H9 (cell line): ENCODE data around the gene RAB29. TPM values are rescaled to one million over a fixed set of nuclear protein-coding genes. Genes with fewer than 3 reads are reported as not detected.

ENCODE experiments used
- DNase-seq: peaks from one replicate; pipeline ENCODE4 v3.0.0-alpha.2; 2017
- H2AFZ ChIP-seq: one replicate; pipeline ENCODE4 v1.6.1; 2013; ENCODE audit warnings: mild to moderate bottlenecking, low read length, control low read depth, moderate library complexity
- H2AK5ac ChIP-seq: 2 replicates; pipeline ENCODE4 v1.6.1; 2013; ENCODE audit warnings: low read length, control low read depth, mixed read lengths; ENCODE audit not compliant: insufficient read length
- H2BK120ac ChIP-seq: one replicate; pipeline ENCODE4 v1.6.1; 2013; ENCODE audit warnings: low read depth, mild to moderate bottlenecking, low read length, control low read depth, inconsistent platforms; ENCODE audit not compliant: poor library complexity, severe bottlenecking
- H2BK12ac ChIP-seq: 2 replicates; pipeline ENCODE4 v1.6.1; 2013; ENCODE audit warnings: low read length, control low read depth, mixed read lengths, low read depth; ENCODE audit not compliant: insufficient read length
- H2BK15ac ChIP-seq: 2 replicates; pipeline ENCODE4 v1.6.1; 2013; ENCODE audit warnings: low read depth, low read length, control low read depth
- H2BK20ac ChIP-seq: one replicate; pipeline ENCODE4 v1.6.1; 2013; ENCODE audit warnings: low read depth, mild to moderate bottlenecking, low read length, control low read depth, inconsistent platforms; ENCODE audit not compliant: poor library complexity, severe bottlenecking
- H2BK5ac ChIP-seq: 2 replicates; pipeline ENCODE4 v1.6.1; 2013; ENCODE audit warnings: low read length, control low read depth, mixed read lengths; ENCODE audit not compliant: insufficient read length
- H3K14ac ChIP-seq: 2 replicates; pipeline ENCODE4 v1.6.1; 2013; ENCODE audit warnings: low read length, control low read depth; ENCODE audit not compliant: insufficient read depth
- H3K18ac ChIP-seq: 2 replicates; pipeline ENCODE4 v1.6.1; 2013; ENCODE audit warnings: low read depth, mild to moderate bottlenecking, mixed read lengths, low read length, control low read depth; ENCODE audit not compliant: insufficient read length
- H3K23ac ChIP-seq: 2 replicates; pipeline ENCODE4 v1.6.1; 2013; ENCODE audit warnings: low read length, control low read depth, mixed read lengths, low read depth; ENCODE audit not compliant: insufficient read length
- H3K23me2 ChIP-seq: 2 replicates; pipeline ENCODE4 v1.6.1; 2013; ENCODE audit warnings: low read depth, mild to moderate bottlenecking, mixed read lengths, low read length, control low read depth; ENCODE audit not compliant: insufficient read length, poor library complexity, severe bottlenecking
- H3K27ac ChIP-seq: 2 replicates; pipeline ENCODE4 v1.5.1; 2013; ENCODE audit warnings: low read length, control low read depth, mixed read lengths, low read depth; ENCODE audit not compliant: insufficient read length
- H3K27me3 ChIP-seq: 2 replicates; pipeline ENCODE4 v1.6.1; 2013; ENCODE audit warnings: low read length, control low read depth, inconsistent platforms; ENCODE audit not compliant: insufficient read depth
- H3K4ac ChIP-seq: 2 replicates; pipeline ENCODE4 v1.6.1; 2013; ENCODE audit warnings: low read depth, mild to moderate bottlenecking, control low read depth, inconsistent platforms, low read length, moderate library complexity
- H3K4me1 ChIP-seq: 2 replicates; pipeline ENCODE4 v1.6.1; 2013; ENCODE audit warnings: low read length, control low read depth, inconsistent platforms; ENCODE audit not compliant: insufficient read depth
- H3K4me2 ChIP-seq: 2 replicates; pipeline ENCODE4 v1.6.1; 2013; ENCODE audit warnings: low read length, control low read depth, mixed read lengths; ENCODE audit not compliant: insufficient read length, insufficient read depth
- H3K56ac ChIP-seq: 2 replicates; pipeline ENCODE4 v1.6.1; 2013; ENCODE audit warnings: low read depth, mild to moderate bottlenecking, mixed read lengths, low read length, control low read depth; ENCODE audit not compliant: insufficient read length
- H3K79me1 ChIP-seq: 2 replicates; pipeline ENCODE4 v1.6.1; 2013; ENCODE audit warnings: low read depth, mild to moderate bottlenecking, moderate library complexity, low read length, control low read depth, inconsistent platforms; ENCODE audit not compliant: insufficient read depth, poor library complexity, severe bottlenecking
- H3K79me2 ChIP-seq: 2 replicates; pipeline ENCODE4 v1.6.1; 2013; ENCODE audit warnings: low read length, control low read depth, inconsistent platforms; ENCODE audit not compliant: insufficient read depth
- H3K9ac ChIP-seq: 2 replicates; pipeline ENCODE4 v1.6.1; 2013; ENCODE audit warnings: low read length, control low read depth, mixed read lengths; ENCODE audit not compliant: insufficient read length; ENCODE audit errors: extremely low read depth
- H3K9me3 ChIP-seq: one replicate; pipeline ENCODE4 v1.6.1; 2013; ENCODE audit warnings: low read depth, low read length, inconsistent platforms; ENCODE audit not compliant: control insufficient read depth
- H3T11ph ChIP-seq: one replicate; pipeline ENCODE4 v1.6.1; 2013; ENCODE audit warnings: mild to moderate bottlenecking, low read length, control low read depth, inconsistent platforms
- H4K20me1 ChIP-seq: one replicate; pipeline ENCODE4 v1.6.1; 2013; ENCODE audit not compliant: control insufficient read depth, insufficient read length, insufficient read depth
- H4K5ac ChIP-seq: 2 replicates; pipeline ENCODE4 v1.6.1; 2013; ENCODE audit warnings: low read depth, mild to moderate bottlenecking, mixed read lengths, low read length, control low read depth; ENCODE audit not compliant: insufficient read length
- H4K8ac ChIP-seq: replicated peaks from 2 replicates; pipeline ENCODE4 v1.6.1; 2013; ENCODE audit warnings: low read length, control low read depth, mixed read lengths, low read depth; ENCODE audit not compliant: insufficient read length
- H4K91ac ChIP-seq: 2 replicates; pipeline ENCODE4 v1.6.1; 2013; ENCODE audit warnings: low read depth, mild to moderate bottlenecking, moderate library complexity, mixed read lengths, low read length, control low read depth; ENCODE audit not compliant: insufficient read length
- H3K27ac Mint-ChIP-seq, 3 experiments: 2 replicates in 2 of 3; 3 replicates in 1 of 3; pipeline ENCODE4 v1.8.0; 2020 to 2021; ENCODE audit warnings: mixed read lengths in 3 of 3, mild to moderate bottlenecking in 1 of 3, moderate library complexity in 1 of 3
- H3K27me3 Mint-ChIP-seq: 2 replicates; pipeline ENCODE4 v1.8.0; 2021; ENCODE audit warnings: low read depth, mild to moderate bottlenecking, moderate library complexity, mixed read lengths
- H3K36me3 Mint-ChIP-seq, 3 experiments: 2 replicates in 2 of 3; 3 replicates in 1 of 3; pipeline ENCODE4 v1.8.0; 2020 to 2021; ENCODE audit warnings: low read depth in 3 of 3, mixed read lengths in 3 of 3; ENCODE audit not compliant: insufficient read depth in 1 of 3
- H3K4me1 Mint-ChIP-seq, 2 experiments: 2 replicates each; pipeline ENCODE4 v1.8.0; 2020; ENCODE audit warnings: mixed read lengths in 2 of 2
- H3K4me3 Mint-ChIP-seq, 2 experiments: 2 replicates in 1 of 2; 3 replicates in 1 of 2; pipeline ENCODE4 v1.8.0; 2020 to 2021; ENCODE audit warnings: mild to moderate bottlenecking in 2 of 2, mixed read lengths in 2 of 2, moderate library complexity in 1 of 2
- H3K9me3 Mint-ChIP-seq, 2 experiments: 2 replicates in 1 of 2; 3 replicates in 1 of 2; pipeline ENCODE4 v1.8.0; 2020; ENCODE audit warnings: mild to moderate bottlenecking in 2 of 2, mixed read lengths in 2 of 2, moderate library complexity in 1 of 2
- WGBS: extraction: QIAGEN DNeasy Blood & Tissue Kit; methylation state at CpG from one replicate; pipeline ENCODE4 v1.1.7; 2013; ENCODE audit warnings: missing lambda C conversion rate, low lambda C conversion rate, mixed read lengths; ENCODE audit not compliant: insufficient read length; ENCODE audit errors: extremely low coverage; 5-methylcytosine and 5-hydroxymethylcytosine counted together
- total RNA-seq: library from RNA; stranded (reverse); gene quantifications from 2 replicates; pipeline ENCODE4 v1.2.1, GENCODE V29; 2021
- TF ChIP-seq, protein P1 (sequence below): fragments of 200-600 bp; sonication (generic); conservative IDR thresholded peaks from 3 replicates; pipeline ENCODE4 v1.8.0; 2021; ENCODE audit warnings: antibody characterized with exemption, mild to moderate bottlenecking

The RAB29 gene
- total RNA-seq, 1 experiment from 2014 or later, result 4.2 TPM

DNA sequence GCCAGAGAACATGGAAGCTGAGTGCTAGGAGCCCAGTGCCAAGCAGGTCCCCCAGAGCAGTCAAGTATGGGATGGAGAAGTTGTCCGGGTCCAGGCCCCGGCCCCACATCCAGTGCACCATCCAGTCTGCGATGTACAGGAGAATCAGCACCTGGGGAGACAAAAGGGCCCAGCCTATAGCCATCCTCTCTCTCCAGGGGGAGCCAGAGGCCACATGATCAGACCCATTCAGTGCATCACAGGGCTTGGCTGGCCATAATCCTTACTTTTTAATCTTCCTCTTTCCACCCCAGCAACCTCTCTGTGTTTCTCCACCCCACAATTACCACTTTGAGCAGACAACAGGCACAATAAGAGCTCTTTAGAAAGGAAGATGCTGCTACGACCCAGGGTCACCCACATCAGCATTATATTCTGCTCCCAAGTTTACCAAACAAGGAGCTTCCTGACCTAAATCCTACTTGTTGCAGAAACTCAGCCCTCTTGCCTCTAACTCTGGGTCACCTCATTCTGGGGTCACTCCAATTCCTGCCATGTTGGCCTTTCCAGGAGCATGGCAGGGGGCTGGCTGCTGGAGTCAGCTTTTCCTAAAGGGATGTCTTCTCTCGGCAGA lies 16.4 kb upstream of the RAB29 start:
- Histone ChIP-seq H3K4ac (no peak overlapping the region), H2BK15ac (no peak overlapping the region; the same call in 1 of the 2 replicates), H3K79me2 (no peaks in the 10 kb centered on the region), H3K23me2 (no peaks in the 10 kb centered on the region), H3K27ac (no peak overlapping the region), H4K91ac (no peak overlapping the region), H4K8ac (no peak overlapping the region), H2BK5ac (no peak overlapping the region), H3T11ph (no peak overlapping the region), H4K20me1 (no peaks in the 10 kb centered on the region), H3K9ac (no peak overlapping the region), H3K9me3 (no peaks in the 10 kb centered on the region), H2BK12ac (no peak overlapping the region), H2BK20ac (no peak overlapping the region), H2BK120ac (no peak overlapping the region), H3K56ac (no peak overlapping the region), H2AK5ac (no peak overlapping the region), H3K23ac (no peak overlapping the region), H3K79me1 (no peaks in the 10 kb centered on the region), H3K4me2 (no peak overlapping the region), H3K4me1 (no peaks in the 10 kb centered on the region), H2AFZ (no peak overlapping the region), H4K5ac (no peak overlapping the region), H3K18ac (no peak overlapping the region), H3K27me3 (no peaks in the 10 kb centered on the region), H3K14ac (no peak overlapping the region)
- H3K36me3 Mint-ChIP-seq, result peaks cover 8 to 47% (median 36%) of the 10 kb centered on the region in 3 experiments; a peak in 6 of 7 replicates
- H3K27me3 Mint-ChIP-seq, result no peaks in the 10 kb centered on the region
- H3K27ac Mint-ChIP-seq, result peak overlapping the region in 1 of 3 experiments; percentile 9; a peak in 2 of 7 replicates
- peak; percentile 64 for DNase-seq
- H3K9me3 Mint-ChIP-seq, result no peaks in the 10 kb centered on the region
- peaks cover 5 to 12% of the 10 kb centered on the region in 2 experiments; a peak in 3 of 4 replicates for H3K4me1 Mint-ChIP-seq
- WGBS, result no CpG with 5 or more reads among the region's 5 CpGs
- H3K4me3 Mint-ChIP-seq, result no peak overlapping the region
- TF ChIP-seq, protein P1, sequence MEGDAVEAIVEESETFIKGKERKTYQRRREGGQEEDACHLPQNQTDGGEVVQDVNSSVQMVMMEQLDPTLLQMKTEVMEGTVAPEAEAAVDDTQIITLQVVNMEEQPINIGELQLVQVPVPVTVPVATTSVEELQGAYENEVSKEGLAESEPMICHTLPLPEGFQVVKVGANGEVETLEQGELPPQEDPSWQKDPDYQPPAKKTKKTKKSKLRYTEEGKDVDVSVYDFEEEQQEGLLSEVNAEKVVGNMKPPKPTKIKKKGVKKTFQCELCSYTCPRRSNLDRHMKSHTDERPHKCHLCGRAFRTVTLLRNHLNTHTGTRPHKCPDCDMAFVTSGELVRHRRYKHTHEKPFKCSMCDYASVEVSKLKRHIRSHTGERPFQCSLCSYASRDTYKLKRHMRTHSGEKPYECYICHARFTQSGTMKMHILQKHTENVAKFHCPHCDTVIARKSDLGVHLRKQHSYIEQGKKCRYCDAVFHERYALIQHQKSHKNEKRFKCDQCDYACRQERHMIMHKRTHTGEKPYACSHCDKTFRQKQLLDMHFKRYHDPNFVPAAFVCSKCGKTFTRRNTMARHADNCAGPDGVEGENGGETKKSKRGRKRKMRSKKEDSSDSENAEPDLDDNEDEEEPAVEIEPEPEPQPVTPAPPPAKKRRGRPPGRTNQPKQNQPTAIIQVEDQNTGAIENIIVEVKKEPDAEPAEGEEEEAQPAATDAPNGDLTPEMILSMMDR, result peak; percentile 87
